Smooth muscle cell (in vitro differentiated cells): ENCODE measurements around the gene CENPP. TPM values are rescaled to one million over a fixed set of nuclear protein-coding genes. Genes with fewer than 3 reads are reported as not detected.

Source experiments
- DNase-seq: peaks from one replicate; lab custom pipeline; 2025; ENCODE audit not compliant: unreplicated experiment; lab: John Stamatoyannopoulos, UW
- H2AFZ ChIP-seq: fragments of 200-600 bp; sonication (generic); 2 replicates; pipeline ENCODE4 v1.6.0; 2016; ENCODE audit warnings: antibody characterized with exemption, low read depth, mild to moderate bottlenecking
- H3F3A ChIP-seq: fragments of 200-600 bp; sonication (generic); 2 replicates; pipeline ENCODE4 v1.6.0; 2017; ENCODE audit warnings: antibody characterized with exemption, low read depth
- H3K27ac ChIP-seq: fragments of 200-600 bp; sonication (generic); 2 replicates; pipeline ENCODE4 v1.5.1; 2016; ENCODE audit warnings: low read depth, mild to moderate bottlenecking
- H3K27me3 ChIP-seq: fragments of 200-600 bp; sonication (generic); 2 replicates; pipeline ENCODE4 v1.6.1; 2016; ENCODE audit warnings: low read depth, mild to moderate bottlenecking
- H3K36me3 ChIP-seq: fragments of 200-600 bp; sonication (generic); 2 replicates; pipeline ENCODE4 v1.5.1; 2016; ENCODE audit warnings: low read depth
- H3K4me1 ChIP-seq: fragments of 200-600 bp; sonication (generic); 2 replicates; pipeline ENCODE4 v1.5.1; 2016; ENCODE audit warnings: low read depth
- H3K4me2 ChIP-seq: fragments of 200-600 bp; sonication (generic); 2 replicates; pipeline ENCODE4 v1.6.0; 2016; ENCODE audit warnings: mild to moderate bottlenecking
- H3K4me3 ChIP-seq: fragments of 200-600 bp; sonication (generic); 2 replicates; pipeline ENCODE4 v1.5.1; 2016; ENCODE audit warnings: mild to moderate bottlenecking
- H3K79me2 ChIP-seq: fragments of 200-600 bp; sonication (generic); 2 replicates; pipeline ENCODE4 v1.6.0; 2016; ENCODE audit warnings: low read depth, mild to moderate bottlenecking
- H3K9ac ChIP-seq: fragments of 200-600 bp; sonication (generic); 2 replicates; pipeline ENCODE4 v1.6.0; 2016; ENCODE audit warnings: low read depth
- H3K9me3 ChIP-seq: fragments of 200-600 bp; sonication (generic); replicated peaks from 2 replicates; pipeline ENCODE4 v1.5.1; 2016; ENCODE audit warnings: low read depth
- H4K20me1 ChIP-seq: fragments of 200-600 bp; sonication (generic); 2 replicates; pipeline ENCODE4 v1.6.0; 2016; ENCODE audit warnings: low read depth
- WGBS: methylation state at CpG from one replicate; pipeline ENCODE4 v1.1.7; 2016; ENCODE audit warnings: low lambda C conversion rate; 5-methylcytosine and 5-hydroxymethylcytosine counted together
- polyA plus RNA-seq: library from polyadenylated mRNA; unstranded; fragments of >200 nt; fragmentation: Nextera tagmentation; extraction: Ambion mirVana; gene quantifications from 2 replicates; pipeline ENCODE4 v1.2.1, GENCODE V29; 2016
- total RNA-seq: library from RNA; depleted of rRNA; stranded (reverse); fragments of >200 nt; gene quantifications from 2 replicates; pipeline ENCODE4 v1.2.3, GENCODE V29; 2014
- TF ChIP-seq, protein P1 (sequence below): fragments of 200-600 bp; sonication (generic); IDR thresholded peaks from 2 replicates; pipeline ENCODE4 v1.5.1; 2017; ENCODE audit warnings: borderline replicate concordance, mild to moderate bottlenecking, antibody characterized with exemption; ENCODE audit not compliant: insufficient read depth, poor library complexity, severe bottlenecking

Gene CENPP
- total and polyA plus RNA-seq, 2 experiments from 2014 or later, result 4.2 to 17.5 TPM

DNA sequence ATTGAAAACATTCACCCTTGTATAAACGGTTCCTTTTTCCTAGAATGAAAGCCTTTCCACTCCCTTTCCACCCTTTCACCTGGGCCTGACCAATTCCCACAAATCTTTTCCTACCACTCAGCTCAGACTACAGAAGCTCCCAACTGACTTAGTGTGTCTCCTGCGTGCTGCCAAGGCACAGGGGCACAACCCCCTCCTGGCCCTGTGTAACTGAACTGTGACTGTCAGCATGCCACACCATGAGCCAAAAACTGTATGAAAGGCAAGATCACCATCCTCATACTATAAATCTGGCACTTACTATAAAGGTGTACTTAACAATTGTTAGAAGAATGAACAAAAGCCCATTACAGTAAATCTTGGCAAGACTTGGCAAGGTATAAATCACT lies 12.1 kb upstream of the CENPP start:
- Histone ChIP-seq H3K79me2 (peaks cover 26% of the 10 kb centered on the region), H3K9me3 (no peaks in the 10 kb centered on the region), H3K36me3 (peaks cover 22% of the 10 kb centered on the region), H3K4me2 (no peak overlapping the region), H3K27me3 (no peaks in the 10 kb centered on the region), H3K4me1 (no peaks in the 10 kb centered on the region), H3F3A (no peaks in the 10 kb centered on the region), H3K27ac (peak overlapping the region; percentile 15), H3K4me3 (no peak overlapping the region), H2AFZ (no peak overlapping the region), H3K9ac (no peak overlapping the region), H4K20me1 (peaks cover 7% of the 10 kb centered on the region)
- TF ChIP-seq, protein P1, sequence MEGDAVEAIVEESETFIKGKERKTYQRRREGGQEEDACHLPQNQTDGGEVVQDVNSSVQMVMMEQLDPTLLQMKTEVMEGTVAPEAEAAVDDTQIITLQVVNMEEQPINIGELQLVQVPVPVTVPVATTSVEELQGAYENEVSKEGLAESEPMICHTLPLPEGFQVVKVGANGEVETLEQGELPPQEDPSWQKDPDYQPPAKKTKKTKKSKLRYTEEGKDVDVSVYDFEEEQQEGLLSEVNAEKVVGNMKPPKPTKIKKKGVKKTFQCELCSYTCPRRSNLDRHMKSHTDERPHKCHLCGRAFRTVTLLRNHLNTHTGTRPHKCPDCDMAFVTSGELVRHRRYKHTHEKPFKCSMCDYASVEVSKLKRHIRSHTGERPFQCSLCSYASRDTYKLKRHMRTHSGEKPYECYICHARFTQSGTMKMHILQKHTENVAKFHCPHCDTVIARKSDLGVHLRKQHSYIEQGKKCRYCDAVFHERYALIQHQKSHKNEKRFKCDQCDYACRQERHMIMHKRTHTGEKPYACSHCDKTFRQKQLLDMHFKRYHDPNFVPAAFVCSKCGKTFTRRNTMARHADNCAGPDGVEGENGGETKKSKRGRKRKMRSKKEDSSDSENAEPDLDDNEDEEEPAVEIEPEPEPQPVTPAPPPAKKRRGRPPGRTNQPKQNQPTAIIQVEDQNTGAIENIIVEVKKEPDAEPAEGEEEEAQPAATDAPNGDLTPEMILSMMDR, result no peak
- 94% methylated on average over 2 of the region's 2 CpGs for WGBS
- no peak for DNase-seq

DNA sequence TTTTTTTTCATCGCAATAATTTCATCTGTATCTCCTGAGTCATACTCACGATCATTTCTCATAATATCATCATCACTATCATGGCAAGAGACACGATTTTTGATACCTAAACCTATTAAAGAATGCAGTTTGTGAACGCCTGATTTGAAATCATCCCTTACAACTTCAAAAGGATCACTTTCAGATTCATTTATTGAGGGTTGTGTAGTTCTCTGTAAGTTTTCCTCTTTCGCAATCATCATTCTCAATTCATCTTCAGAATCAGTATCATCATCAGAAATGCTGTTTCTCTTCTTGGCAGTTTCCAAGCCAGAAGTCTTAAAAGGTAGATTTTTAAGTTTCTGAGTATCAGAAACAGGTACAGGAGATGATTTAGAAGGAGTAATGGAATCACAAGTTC lies 10.3 kb upstream of the CENPP start:
- TF ChIP-seq, protein P1, result no peak
- Histone ChIP-seq H3K9ac (no peak overlapping the region), H3K4me1 (no peaks in the 10 kb centered on the region), H3K4me2 (no peak overlapping the region), H3K4me3 (no peak overlapping the region), H3K27me3 (no peaks in the 10 kb centered on the region), H3F3A (no peaks in the 10 kb centered on the region), H3K36me3 (peaks cover 8% of the 10 kb centered on the region), H3K9me3 (no peaks in the 10 kb centered on the region), H3K79me2 (peaks cover 26% of the 10 kb centered on the region), H2AFZ (no peak overlapping the region), H4K20me1 (peaks cover 7% of the 10 kb centered on the region), H3K27ac (no peak overlapping the region)
- 98% methylated on average over 5 of the region's 5 CpGs for WGBS
- DNase-seq, result no peak

DNA sequence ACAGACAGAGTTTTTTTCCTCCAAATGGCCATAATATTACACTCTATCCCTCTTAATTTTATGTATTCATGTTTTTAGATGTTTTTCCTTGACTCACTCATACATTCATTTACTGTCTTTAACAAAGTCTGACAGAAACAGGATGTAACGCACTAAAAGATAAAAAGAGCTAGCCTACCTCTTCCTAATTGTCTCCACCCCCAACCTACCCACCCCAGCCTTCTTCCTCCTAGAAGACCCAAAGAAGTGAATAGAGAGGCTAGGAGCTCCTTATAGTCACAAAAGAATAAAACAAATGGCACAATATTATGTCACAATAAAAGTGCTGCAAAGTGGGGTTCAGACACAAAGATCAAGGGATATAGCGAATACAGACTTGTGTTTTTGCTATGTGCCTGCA lies 1.3 kb upstream of the CENPP start:
- Histone ChIP-seq H3K27ac (peak overlapping the region; percentile 97), H3K79me2 (peaks cover 25% of the 10 kb centered on the region)

DNA sequence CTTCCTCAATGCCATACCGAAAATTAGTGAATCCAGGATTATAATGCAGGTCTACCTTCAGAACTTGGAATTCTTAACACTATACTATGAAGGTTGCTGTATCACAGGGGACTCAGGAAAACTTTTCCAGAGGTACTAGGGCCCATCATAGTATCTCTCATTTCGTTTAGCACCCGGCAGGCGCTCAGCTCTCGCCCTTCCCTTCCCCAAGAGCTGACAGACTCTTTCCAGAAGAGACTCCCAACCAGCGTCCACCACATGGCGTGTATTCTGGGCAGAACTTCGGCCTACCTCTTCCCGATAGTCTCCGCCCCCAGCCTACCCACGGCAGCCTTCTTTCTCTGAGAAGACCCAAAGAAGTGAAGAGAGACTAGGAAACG lies 874 bp upstream of the CENPP start:
- no peaks in the 10 kb centered on the region for H3K27me3 ChIP-seq
- no peaks in the 10 kb centered on the region for H3F3A ChIP-seq
- peak overlapping the region; percentile 94 for H2AFZ ChIP-seq
- H3K9ac ChIP-seq, result peak overlapping the region; percentile 98
- DNase-seq, result no peak
- peak overlapping the region; percentile 98 for H3K4me2 ChIP-seq
- peaks cover 29% of the 10 kb centered on the region for H3K79me2 ChIP-seq
- H3K36me3 ChIP-seq, result peaks cover 6% of the 10 kb centered on the region
- TF ChIP-seq, protein P1, result no peak
- H4K20me1 ChIP-seq, result no peaks in the 10 kb centered on the region
- peak overlapping the region; percentile 97 for H3K27ac ChIP-seq
- peak overlapping the region; percentile 70 for H3K4me3 ChIP-seq
- H3K4me1 ChIP-seq, result peaks cover 19% of the 10 kb centered on the region
- under 1% methylated on average over 12 of the region's 12 CpGs for WGBS
- no peaks in the 10 kb centered on the region for H3K9me3 ChIP-seq

More for the DNA sequence above, 1.3 kb upstream of the CENPP start:
- H3K9me3 ChIP-seq, result no peaks in the 10 kb centered on the region
- peaks cover 6% of the 10 kb centered on the region for H3K36me3 ChIP-seq
- peak overlapping the region; percentile 98 for H3K9ac ChIP-seq
- H3K27me3 ChIP-seq, result no peaks in the 10 kb centered on the region
- TF ChIP-seq, protein P1, result no peak
- no peak overlapping the region for H2AFZ ChIP-seq
- H3K4me2 ChIP-seq, result peak overlapping the region; percentile 98
- H3K4me1 ChIP-seq, result peaks cover 19% of the 10 kb centered on the region
- no peaks in the 10 kb centered on the region for H4K20me1 ChIP-seq
- no peaks in the 10 kb centered on the region for H3F3A ChIP-seq
- H3K4me3 ChIP-seq, result peak overlapping the region; percentile 70
- 41% methylated on average over 2 of the region's 2 CpGs for WGBS
- no peak for DNase-seq
